Neuron (in vitro differentiated cells): ENCODE results near the gene CD248.
"Not testable (repeated sequence)": the region's sequence is repeated elsewhere in the genome, so short reads cannot be mapped to it uniquely, and the experiment has no call there.

Source experiments
- H2AFZ ChIP-seq: one replicate; pipeline ENCODE4 v1.6.1; 2013; ENCODE audit warnings: low read depth, mild to moderate bottlenecking, inconsistent platforms, low read length, moderate library complexity
- H3K27me3 ChIP-seq: one replicate; pipeline ENCODE4 v1.6.1; 2013; ENCODE audit warnings: low read length; ENCODE audit not compliant: insufficient read depth
- H3K36me3 ChIP-seq: one replicate; pipeline ENCODE4 v1.6.1; 2013; ENCODE audit warnings: low read length; ENCODE audit not compliant: insufficient read depth
- H3K4me1 ChIP-seq: one replicate; pipeline ENCODE4 v1.6.1; 2013; ENCODE audit warnings: low read length; ENCODE audit not compliant: insufficient read depth
- H3K4me3 ChIP-seq: 2 replicates; pipeline ENCODE4 v1.5.1; 2013; ENCODE audit warnings: mild to moderate bottlenecking, low read length, moderate library complexity
- H3K9me3 ChIP-seq: one replicate; pipeline ENCODE4 v1.6.1; 2013; ENCODE audit warnings: low read length

The CD248 gene, protein sequence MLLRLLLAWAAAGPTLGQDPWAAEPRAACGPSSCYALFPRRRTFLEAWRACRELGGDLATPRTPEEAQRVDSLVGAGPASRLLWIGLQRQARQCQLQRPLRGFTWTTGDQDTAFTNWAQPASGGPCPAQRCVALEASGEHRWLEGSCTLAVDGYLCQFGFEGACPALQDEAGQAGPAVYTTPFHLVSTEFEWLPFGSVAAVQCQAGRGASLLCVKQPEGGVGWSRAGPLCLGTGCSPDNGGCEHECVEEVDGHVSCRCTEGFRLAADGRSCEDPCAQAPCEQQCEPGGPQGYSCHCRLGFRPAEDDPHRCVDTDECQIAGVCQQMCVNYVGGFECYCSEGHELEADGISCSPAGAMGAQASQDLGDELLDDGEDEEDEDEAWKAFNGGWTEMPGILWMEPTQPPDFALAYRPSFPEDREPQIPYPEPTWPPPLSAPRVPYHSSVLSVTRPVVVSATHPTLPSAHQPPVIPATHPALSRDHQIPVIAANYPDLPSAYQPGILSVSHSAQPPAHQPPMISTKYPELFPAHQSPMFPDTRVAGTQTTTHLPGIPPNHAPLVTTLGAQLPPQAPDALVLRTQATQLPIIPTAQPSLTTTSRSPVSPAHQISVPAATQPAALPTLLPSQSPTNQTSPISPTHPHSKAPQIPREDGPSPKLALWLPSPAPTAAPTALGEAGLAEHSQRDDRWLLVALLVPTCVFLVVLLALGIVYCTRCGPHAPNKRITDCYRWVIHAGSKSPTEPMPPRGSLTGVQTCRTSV

DNA sequence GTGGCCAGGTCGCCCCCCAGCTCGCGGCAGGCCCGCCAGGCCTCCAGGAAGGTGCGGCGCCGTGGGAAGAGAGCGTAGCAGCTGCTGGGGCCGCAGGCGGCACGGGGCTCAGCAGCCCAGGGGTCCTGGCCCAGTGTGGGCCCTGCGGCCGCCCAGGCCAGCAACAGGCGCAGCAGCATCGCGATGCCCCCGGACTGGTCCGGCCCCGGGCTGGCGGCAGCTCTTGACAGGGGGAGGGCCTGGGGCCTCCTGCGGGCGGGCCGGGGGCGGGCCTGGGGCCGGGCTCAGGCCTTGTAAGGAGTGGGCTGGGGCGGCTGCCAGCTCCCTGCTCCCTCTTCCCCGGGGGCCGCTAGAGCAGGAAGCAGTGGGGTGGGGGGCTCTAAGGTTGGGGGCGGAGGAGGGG is at the start of gene CD248:
TSS of gene CD248 (minus strand) at position 196 of the 403 bp plus-strand sequence. CDS start at position 179, 17 bp downstream.
- Histone ChIP-seq H3K36me3 (no peaks in the 10 kb centered on the region), H3K4me3 (no peak within 1 kb of the TSS), H3K27me3 (no peaks in the 10 kb centered on the region), H3K9me3 (no peaks in the 10 kb centered on the region), H3K4me1 (peaks cover 23% of the 10 kb centered on the region), H2AFZ (no peak within 1 kb of the TSS)

DNA sequence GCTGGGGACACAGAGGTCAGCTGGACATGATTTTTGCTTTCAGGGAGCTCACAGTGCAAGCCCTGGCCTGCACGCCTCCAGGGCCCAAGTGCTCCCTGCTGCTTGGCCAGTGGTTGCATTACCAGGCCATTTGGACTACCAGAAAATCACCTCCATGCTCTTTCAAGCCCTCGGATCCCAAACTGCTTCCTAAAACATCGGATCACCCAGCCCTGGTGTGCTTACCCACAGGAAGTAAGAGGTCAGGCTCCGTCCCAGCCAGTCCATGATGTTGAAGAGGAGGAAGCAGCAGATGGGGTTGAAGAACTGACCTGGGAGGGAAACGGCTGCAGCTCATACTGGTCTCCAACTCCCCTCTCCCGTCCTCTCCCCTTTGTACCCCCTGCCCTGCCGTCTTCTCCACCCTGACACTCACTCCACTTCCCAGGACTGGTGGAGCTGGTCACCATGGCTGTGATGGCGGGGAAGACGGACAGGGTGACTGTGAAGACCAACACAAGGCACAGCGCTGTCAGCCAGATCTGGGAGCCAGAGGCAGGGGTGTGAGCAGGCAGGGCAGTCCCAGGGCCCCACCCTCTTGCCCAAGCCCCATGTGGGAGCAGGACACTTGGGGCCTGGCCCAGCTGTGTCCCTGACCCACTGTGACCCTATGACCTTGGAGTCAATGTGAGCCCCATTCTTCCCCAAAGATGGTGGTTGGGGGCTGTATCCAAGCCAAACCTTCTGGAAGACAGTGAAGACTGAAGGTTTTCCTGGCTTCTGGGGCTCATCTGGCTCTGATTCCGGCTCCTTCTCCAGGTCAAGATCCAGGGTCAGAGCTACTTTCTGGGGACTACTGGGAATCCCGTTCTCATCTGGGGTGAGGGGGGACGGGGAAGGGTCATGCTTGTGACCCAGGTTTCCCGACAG is 49.1 kb upstream of the CD248 start:
- Histone ChIP-seq H3K9me3 (no peaks in the 10 kb centered on the region), H3K4me1 (peaks cover 9% of the 10 kb centered on the region), H3K4me3 (no peak overlapping the region), H2AFZ (no peak overlapping the region), H3K36me3 (peaks cover 4% of the 10 kb centered on the region), H3K27me3 (no peaks in the 10 kb centered on the region)

DNA sequence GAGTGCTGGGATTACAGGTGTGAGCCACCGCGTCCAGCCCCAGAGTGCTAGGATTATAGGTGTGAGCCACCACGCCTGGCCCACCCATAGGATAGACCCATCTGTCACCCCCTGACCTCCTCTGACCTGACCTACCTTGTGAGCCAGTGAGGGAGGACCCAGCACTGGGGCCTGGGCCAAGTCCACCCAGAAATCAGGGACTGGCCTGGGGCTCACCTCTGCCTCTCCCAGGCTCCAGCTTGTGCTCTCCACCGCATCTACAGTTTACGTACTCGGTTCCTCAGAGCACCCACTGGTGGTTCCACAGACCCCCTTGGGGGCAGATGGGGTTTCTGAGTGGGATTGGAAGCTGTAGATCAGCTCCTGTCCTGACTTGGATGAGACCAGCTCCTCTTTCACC is 48.3 kb upstream of the CD248 start:
- Histone ChIP-seq H3K36me3 (peaks cover 4% of the 10 kb centered on the region), H2AFZ (no peak overlapping the region), H3K4me3 (no peak overlapping the region)

DNA sequence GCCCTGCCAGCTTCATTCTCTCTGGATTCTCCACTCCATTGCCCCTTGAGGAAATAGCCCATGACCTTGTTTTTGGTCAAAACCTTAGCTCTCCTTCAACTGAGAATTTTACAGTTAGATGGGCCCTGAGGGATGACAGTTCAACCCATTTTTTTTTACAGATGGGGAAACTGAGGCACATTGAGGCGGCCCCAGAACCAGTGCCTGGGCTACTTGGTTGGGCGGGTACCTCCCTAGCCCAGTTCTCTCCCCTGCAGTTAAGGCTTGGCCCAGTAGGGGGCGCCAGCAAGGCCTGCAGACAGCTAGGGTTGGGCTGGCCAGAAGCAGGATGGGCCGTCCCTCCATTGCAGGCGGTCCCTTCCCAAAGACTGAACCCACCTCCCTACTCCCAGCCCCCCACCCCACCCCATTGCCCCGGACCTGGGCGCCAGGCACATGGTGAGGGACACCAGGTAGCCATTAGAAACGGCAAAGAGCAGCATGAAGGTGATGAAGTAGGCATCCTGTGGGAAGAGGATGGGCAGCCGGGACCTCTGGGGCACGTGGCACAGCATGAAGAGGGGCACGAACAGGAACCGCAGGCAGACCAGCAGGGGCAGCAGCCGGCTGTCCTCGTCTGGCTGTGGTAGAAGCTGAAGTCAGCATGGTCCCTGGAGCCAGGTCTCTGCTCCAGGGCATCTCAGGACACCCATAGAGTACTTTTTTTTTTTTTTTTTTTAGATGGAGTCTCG is 47.1 kb upstream of the CD248 start:
- Histone ChIP-seq H2AFZ (no peak overlapping the region), H3K27me3 (no peaks in the 10 kb centered on the region), H3K9me3 (no peaks in the 10 kb centered on the region), H3K4me1 (peaks cover 3% of the 10 kb centered on the region), H3K4me3 (no peak overlapping the region), H3K36me3 (peaks cover 4% of the 10 kb centered on the region)

More for the DNA sequence above, 48.3 kb upstream of the CD248 start:
- Histone ChIP-seq H3K4me1 (peaks cover 6% of the 10 kb centered on the region), H3K27me3 (no peaks in the 10 kb centered on the region), H3K9me3 (no peaks in the 10 kb centered on the region)

DNA sequence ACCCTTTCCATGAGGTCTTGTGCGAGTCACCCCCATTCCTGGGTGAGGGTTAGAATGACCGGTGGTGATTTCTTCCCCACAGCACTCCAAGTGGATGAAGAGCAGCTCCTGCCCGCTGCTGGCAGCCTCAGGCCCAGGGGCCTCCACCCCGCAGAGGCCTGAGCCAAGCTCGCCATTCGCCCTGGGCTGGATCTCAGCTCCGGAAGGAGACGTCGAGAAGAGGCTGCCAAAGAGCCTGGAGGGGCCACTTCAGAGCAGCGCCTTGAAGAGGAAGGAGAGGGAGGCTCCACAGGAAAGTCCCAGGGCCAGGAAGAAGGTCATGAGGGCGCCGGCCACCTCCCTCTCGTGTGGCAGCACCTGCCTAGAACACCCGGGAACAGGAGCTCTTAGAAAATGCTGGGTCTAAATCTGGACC is 46.4 kb upstream of the CD248 start:
- Histone ChIP-seq H2AFZ (no peak overlapping the region), H3K4me3 (no peak overlapping the region), H3K36me3 (peaks cover 4% of the 10 kb centered on the region), H3K4me1 (peaks cover 3% of the 10 kb centered on the region), H3K9me3 (no peaks in the 10 kb centered on the region), H3K27me3 (no peaks in the 10 kb centered on the region)

DNA sequence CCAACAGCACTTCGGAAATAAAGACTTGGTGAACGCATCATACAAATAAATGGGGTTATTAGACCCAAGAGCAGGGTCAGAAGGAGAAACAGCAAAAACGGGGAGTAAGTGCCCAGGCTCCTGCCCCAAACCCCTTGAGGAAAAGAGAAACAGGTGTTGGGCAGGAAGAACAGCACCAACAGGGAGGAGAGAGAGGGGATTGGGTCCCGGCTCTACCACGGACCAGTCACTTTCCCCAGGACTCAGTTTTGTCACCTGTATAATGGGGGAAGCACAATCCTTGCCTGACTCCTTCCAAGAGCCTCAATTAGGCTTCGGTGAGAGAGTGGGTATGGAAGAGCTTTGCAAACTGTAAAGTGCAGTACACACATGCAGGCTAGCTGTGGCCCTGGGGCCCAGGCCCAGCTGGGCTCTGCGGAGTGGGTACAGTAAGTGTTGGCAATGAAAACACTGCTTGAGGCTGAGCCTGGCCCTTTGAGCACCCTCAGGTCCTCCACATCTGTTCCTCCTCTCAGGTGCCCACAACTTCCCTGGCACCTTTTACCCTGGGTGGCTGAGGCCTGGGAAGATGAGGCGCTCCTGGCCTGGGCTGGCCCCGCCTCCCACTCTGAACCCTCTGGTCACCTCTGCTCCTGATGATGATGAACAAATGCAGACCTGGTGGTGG is 45.8 kb upstream of the CD248 start:
- no peaks in the 10 kb centered on the region for H3K27me3 ChIP-seq
- peaks cover 4% of the 10 kb centered on the region for H3K36me3 ChIP-seq
- H3K4me3 ChIP-seq, result no peak overlapping the region
- H3K4me1 ChIP-seq, result peaks cover 3% of the 10 kb centered on the region
- H3K9me3 ChIP-seq, result no peaks in the 10 kb centered on the region
- H2AFZ ChIP-seq, result no peak overlapping the region

DNA sequence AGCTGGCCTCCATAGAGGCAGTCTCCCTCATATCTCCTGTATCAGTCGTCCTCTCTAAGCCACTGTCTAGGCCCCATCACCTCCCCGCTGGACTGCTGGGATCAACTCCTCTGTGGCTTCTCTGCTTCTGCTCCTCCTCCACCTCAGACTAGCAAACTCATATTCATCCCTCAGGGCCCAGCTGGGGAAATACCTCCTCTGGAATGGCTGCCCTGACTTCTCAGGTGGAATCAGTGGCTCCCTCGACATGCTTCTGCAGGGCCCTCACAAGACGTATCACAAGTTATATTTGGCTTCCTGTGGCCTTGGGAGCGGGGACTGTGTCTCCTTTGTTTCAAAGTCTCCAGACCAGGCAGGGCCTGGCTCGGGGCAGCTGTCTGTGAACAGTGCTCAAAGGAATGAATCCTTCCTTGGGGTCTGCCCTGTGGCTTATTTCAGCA is 44.7 kb upstream of the CD248 start:
- Histone ChIP-seq H3K4me3 (no peak overlapping the region), H3K4me1 (peaks cover 3% of the 10 kb centered on the region), H3K9me3 (no peaks in the 10 kb centered on the region), H3K36me3 (peaks cover 4% of the 10 kb centered on the region), H2AFZ (no peak overlapping the region), H3K27me3 (no peaks in the 10 kb centered on the region)

DNA sequence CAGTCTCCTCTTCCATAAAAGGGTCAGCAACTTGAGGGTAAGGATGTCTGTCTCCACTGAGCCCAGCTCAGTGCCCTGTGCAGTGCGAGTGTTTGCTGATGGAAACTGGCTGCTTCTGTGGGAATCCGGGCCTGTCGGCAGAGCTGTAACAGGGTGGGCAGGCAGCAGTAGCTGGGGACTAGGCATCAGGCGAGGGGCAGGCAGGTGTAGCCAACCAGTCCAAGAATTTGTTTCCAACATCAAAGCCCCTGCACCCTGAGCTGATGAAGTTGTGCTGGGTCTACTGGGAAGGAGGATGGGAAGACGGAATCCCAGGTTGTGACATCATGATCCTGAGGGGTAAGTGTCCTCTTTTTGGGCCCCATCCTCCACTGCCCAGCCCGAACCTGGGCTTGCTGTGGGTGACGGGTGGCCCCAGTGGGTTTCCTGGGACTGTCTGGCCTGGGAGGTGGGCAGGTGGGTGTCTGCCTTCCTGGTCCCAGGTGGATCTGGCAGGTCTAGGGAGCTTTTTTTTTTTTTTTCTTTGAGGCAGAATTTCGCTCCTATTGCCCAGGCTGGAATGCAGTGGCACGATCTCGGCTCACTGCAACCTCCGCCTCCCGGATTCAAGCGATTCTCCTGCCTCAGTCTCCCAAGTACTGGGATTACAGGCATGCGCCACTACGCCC is 43.7 kb upstream of the CD248 start:
- no peak overlapping the region for H2AFZ ChIP-seq
- H3K9me3 ChIP-seq, result no peaks in the 10 kb centered on the region
- H3K36me3 ChIP-seq, result peaks cover 4% of the 10 kb centered on the region
- no peak overlapping the region for H3K4me3 ChIP-seq
- H3K27me3 ChIP-seq, result no peaks in the 10 kb centered on the region
- H3K4me1 ChIP-seq, result peaks cover 3% of the 10 kb centered on the region

DNA sequence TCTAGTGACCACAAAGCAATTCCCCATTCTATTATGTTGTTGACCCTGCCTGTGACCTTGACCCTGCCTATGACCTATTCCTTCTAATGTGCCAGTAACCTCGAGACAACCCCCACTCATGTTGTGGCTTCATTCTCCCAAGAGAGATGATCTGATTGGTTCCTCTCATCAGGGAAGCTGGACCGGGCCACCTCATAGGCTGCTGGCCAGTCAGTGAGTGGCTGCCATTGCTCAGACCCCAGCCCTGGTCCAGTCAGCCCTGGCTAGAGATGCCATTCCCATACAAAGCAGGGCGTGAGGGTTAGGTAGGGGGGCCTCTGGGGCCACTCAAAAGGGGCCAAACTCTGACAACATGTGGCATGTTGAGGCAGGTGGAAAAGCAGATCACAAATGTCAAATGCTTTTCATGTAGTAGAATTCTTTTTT is 42.8 kb upstream of the CD248 start:
- Histone ChIP-seq H3K36me3 (peaks cover 4% of the 10 kb centered on the region), H3K4me3 (no peak overlapping the region), H3K9me3 (no peaks in the 10 kb centered on the region), H3K27me3 (no peaks in the 10 kb centered on the region), H2AFZ (no peak overlapping the region), H3K4me1 (peaks cover 3% of the 10 kb centered on the region)

DNA sequence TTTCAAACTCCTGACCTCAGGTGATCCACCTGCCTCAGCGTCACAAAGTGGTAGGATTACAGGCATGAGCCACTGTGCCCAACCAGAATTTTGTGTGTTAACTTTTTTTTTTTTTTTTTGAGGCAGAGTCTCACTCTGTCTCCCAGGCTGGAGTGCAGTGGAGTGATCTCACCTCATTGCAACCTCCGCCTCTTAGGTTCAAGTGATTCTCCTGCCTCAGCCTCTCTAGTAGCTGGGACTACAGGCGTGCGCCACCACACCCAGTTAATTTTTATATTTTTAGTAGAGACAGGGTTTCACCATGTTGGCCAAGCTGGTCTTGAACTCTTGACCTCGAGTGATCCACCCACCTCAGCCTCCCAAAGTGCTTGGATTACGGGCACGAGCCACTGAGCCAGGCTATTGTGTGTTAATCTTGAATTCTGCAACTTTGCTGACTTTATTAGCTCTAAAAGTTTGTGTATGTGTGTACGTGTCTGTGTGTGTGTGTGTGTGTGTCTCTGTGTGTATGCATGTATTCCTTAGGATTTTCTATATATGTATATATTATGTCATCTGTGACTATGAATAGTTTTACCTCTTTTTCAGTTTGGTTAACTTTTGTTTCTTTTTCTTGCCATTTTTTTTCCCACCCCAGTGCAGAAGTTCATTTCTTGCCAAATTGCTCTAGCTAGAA is 33.9 kb upstream of the CD248 start:
- not testable (repeated sequence) for H3K27me3 ChIP-seq, H3K36me3 ChIP-seq, H2AFZ ChIP-seq, H3K9me3 ChIP-seq, H3K4me3 ChIP-seq
- peaks cover 13% of the 10 kb centered on the region for H3K4me1 ChIP-seq

DNA sequence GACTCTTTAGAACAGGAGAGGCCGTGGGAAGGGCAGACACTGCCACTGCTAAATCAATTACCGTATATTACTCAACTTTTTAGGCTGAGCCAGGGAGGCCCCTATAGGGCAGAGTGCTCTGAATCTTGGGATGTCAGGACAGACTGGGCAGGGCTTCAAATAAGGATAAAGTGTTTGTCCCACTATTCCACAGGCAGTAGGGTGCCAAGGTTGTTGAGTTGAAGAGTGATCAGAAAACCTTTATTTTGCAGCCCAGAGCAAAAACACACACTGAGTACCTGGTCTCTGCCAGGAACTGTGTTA is 32.2 kb upstream of the CD248 start:
- peaks cover 5% of the 10 kb centered on the region for H3K36me3 ChIP-seq
- no peaks in the 10 kb centered on the region for H3K9me3 ChIP-seq
- no peak overlapping the region for H3K4me3 ChIP-seq
- H2AFZ ChIP-seq, result no peak overlapping the region
- peaks cover 22% of the 10 kb centered on the region for H3K4me1 ChIP-seq
- H3K27me3 ChIP-seq, result no peaks in the 10 kb centered on the region
